GM20431 (cell line): Measurements from ENCODE around the gene MAPK12.

Experiments used
- in situ Hi-C: fragments of 300-500 bp; cut with MseI, MboI; formaldehyde crosslinking; loops from one replicate; pipeline ENCODE4 v1.15.0; 2020; ENCODE audit warnings: low sequenced_read_pairs; ENCODE audit not compliant: unreplicated experiment

Gene MAPK12

GRCh38 chr22:50261615-50262459 is at the start of gene MAPK12:
Gene MAPK12, minus strand, starts transcription at chr22:50261683. Its CDS starts 174 bp downstream, at chr22:50261509.
- in situ Hi-C loops: no loop called here

GRCh38 chr22:50310949-50311444 is 49.5 kb upstream of the MAPK12 start:
- in situ Hi-C loops: no loop called here

GRCh38 chr22:50310031-50310722 is 48.7 kb upstream of the MAPK12 start:
- in situ Hi-C loops: no loop called here

GRCh38 chr22:50309601-50309991 is 48.1 kb upstream of the MAPK12 start:
- in situ Hi-C loops: no loop called here

DNA sequence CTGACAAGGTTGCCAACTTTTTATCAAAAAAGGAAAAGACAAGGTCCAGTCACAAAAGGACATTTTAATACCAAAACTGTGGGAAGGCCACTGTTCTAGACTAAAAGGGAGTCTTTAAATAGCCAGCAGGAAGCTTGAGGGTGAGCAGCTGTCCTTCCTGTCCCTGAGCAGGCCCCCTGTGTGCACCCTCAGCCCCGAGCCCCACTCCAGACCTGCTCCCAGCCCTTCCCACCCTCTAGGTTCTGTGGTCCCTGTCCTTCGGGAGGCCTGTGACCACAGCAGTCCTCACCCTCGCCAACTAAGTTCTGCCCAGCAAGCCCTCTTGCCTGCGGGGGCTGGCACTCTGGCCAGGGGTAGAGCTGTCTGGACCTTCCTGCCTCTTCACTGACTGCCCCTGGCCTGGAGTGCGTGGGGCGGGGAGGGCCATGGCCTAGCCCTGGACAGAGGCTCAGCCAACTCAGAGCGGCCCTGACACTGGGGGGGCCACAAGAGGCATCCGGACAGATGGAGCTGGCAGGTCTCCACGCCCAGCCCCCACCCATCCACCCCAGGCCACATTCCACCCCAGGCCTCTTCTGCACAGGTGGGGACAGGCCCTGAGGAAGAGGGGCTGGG is 47.6 kb upstream of the MAPK12 start:
- in situ Hi-C loops: no loop called here

- in situ Hi-C loops: no loop called here
These were observed 47.1 kb upstream of the MAPK12 start for GRCh38 chr22:50308597-50308935.

DNA sequence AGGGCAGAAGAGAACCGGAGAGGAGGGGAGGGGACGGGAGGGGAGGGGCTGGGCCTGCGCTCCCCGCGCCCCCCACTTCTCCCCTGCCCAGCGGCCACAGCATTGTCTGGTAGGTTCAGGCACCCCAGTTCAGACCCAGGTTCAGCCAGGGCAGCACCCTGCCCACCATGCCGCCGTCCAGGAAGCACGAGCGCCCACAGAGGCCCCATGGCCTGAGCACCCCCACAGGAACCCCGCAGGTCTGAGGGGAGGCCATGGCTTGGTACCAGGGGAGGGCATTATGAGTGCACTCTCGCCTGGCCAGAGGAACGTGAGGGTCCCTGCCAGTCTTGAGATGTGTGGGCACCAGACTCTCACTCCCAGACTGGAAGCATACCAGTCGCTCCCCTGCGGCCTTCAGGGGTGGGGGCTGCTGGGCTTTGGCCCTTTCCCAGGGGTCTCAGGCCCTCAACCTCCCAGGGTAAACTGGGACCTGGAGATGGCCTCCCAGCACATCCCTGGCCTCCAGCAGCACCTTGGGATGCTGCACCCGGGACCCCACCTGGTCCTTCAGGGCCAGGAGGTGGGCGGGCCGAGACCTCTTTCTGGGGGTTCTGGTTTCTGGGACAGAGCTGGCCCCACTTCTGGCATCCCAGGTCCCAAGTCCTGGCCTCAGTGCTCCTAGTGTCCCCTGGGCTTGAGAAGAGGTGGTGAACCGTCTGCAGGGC is 46.6 kb upstream of the MAPK12 start:
- in situ Hi-C loops: no loop called here

DNA sequence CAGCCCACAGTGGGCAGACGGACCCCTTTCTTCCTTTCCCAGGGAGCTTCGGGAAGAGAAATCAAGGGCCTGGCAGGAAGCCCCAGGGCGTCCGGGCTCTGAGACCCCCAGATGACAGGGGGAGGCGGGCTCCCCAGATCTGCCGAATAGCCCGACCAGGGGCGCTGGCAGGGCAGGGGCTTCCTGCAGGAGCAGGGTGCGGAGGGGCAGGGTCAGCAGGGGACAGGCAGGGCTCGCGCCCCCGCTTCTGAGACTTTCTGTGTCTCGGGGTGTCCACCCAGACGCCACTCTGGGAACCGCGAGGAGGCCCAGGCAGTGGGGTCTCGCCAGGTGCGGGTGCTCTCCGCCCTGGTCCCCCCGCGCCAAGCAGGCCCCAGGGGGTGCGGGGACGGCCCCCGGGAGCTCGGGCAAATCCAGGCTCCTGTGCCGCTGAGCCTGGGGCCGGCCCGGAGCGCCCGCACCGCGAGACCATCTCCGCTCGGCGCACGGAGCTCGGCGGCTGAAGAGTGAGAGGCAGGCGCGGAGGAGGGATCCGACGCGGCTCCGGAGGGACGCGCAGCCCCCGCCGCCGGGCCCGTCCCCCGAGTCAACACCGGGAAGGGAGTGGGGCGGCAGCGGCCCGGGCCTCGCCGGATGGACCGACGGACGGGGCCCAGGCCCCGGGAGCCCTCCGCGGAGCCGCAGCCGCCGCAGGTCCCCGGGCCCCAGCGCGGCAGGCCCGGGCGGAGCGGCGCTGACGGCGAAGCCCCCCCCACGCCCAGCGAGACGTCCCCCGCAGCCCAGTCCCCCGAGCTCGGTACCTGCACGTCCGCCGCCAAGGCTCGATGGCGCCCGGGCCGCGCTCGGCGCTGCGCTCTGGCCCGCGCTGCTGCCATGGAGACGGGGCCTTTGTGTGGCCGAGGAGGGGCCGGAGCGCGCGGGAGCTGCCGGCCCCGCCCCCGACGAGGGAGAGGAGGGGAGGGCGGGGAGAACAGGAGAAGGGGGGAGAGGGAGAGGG is 45.6 kb upstream of the MAPK12 start, which contains the start of gene PLXNB2:
PLXNB2 (minus strand) TSS at position 894 of the 997 bp plus-strand sequence. CDS start 17,062 bp downstream, outside the sequence.
- in situ Hi-C loops: no loop called here

DNA sequence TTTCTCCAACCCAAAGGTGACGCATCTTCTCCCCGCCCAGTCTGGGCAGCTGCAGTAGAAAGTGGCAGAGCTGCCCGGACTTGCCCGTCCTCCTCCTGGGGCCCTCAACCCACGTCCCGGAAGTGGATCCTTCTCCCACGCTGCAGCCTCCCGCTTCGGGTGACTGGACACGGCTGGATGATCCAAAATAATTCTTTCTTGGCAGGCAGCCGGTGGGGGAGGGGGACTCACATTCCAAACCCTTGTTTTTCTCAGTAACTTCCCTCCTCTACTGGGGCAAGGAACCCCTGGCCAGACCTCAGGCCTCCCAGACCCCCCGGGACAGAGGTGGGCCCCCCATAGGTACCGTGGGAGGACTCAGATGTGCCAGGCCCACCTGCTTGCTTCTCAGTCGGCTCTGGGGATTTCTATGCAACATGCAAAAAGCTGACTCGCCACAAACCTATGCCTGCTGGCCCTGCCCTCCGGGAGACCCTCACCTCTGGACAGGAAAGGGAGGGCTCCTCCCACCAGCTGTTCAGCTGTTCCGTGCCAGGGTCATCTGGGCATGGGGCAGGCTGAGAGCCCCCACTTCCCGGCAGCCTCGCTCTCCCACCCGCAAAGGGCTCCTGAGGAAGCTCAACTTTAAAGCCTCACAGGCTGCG is 44.6 kb upstream of the MAPK12 start:
- in situ Hi-C loops: no loop called here

GRCh38 chr22:50305393-50305922 is 44.0 kb upstream of the MAPK12 start:
- in situ Hi-C loops: no loop called here

DNA sequence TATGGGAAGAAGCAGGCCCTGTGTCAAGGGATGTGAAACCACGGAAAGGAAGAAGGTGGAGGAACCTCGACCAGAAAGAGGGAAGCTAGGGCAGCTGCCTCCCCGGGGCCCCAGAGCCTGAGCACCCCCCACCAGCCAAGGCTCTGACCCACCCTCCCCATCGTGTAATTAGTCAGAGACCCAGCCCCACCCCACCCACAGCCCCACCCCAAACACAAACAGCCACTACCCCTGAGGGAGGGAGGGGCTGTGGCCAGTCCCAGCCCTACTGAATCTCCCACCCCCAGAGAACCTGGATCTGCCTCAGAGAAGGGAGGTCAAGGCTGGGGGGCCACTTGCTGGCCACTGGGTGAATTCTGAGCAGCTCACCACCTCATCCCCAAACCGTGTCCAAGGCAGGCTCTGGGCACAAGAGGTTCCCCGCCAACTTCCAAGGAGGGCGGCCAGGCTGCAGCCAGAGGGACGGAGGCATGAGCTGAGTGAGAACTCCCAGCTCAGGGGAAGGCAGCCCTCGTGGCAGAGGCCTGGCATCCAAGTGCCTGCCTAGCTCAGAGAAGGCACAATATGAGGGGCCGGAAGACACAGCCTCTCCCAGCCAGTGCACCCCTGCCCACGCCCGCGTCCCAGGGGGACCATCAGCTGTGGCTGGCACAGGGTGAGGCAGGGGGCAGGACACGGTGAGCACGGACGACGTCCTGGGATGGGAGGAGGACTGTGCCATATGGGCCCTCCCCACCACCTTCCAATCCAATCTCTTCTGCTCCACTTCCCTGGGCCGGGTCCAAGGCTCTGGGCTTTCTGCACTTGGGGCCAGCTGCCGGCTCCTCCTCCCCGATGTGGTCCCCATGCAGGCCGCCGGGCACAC is 43.3 kb upstream of the MAPK12 start:
- in situ Hi-C loops: no loop called here

DNA sequence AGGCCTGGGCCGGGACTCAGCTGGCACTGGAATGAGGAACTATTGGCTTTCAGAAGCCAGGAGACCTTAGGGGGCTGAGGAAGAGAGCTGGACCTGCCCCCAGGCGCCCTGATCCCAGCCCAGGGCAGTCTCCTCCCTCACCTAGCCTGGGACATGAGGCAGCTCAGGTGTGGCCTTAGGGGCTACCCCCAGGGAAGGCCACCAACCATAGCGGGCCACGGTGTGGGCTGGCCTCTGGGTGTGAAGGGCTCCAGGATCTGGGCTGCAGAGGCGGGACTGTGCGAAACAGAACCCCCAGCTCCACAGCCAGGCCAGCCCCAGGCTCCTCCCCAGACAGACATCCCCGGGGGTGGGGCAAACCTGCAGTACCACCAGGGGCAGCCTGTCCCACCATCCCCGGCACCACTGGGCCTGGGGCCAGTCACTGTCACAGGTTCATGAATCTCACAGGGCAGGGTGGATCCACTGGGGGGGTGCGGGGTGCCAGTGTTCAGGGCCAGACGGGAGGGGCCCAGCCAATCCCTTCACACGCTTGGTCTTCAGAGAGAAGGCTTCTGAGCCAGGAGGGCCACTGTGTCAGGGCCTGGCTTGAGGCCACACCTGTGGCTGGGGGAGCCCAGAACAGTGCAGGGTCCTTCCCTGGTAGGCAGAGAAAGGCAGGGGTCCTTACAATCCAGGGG is 42.5 kb upstream of the MAPK12 start:
- in situ Hi-C loops: no loop called here

- in situ Hi-C loops: no loop called here
These were observed 42.0 kb upstream of the MAPK12 start for GRCh38 chr22:50303515-50303847.

- in situ Hi-C loops: no loop called here
These were observed 41.1 kb upstream of the MAPK12 start for GRCh38 chr22:50302564-50302963.

GRCh38 chr22:50302041-50302541 is 40.6 kb upstream of the MAPK12 start:
- in situ Hi-C loops: no loop called here

DNA sequence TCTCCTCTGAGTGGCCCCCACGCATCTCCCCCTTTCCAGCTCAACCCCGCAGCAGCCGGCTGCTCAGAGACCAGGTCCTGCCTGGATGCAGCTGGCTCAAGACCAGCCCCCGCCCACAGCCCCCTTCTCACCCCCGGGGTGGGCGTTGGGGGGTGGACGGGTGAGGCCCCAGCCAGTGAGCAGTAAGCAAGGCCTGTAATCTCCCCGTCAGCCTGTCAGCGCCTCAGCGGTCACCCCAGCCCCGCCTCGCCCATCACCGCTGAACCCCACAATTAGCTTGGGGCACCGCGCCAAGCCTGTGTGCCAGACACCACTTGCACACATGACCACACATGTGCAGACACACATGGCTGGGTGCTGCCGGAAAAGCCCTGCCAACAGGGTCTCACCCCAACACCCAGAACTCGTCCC is 40.1 kb upstream of the MAPK12 start:
- in situ Hi-C loops: no loop called here
